ENCODE results near the gene ZNF777.

- TF ChIP-seq CTCF (conservative IDR thresholded peaks at IDR 0.05; ENCODE audit: low read depth in 2 of 2): no peak
- no peak for TF ChIP-seq EZH2 (IDR thresholded peaks at IDR 0.05; ENCODE audit: low read depth, unreplicated experiment)
Observed at GRCh38 chr7:149490083-149490760, 29.4 kb upstream of the ZNF777 start.

All from GM23338 (cell line).